Spleen (tissue), 7 donors: ENCODE measurements around the gene LNX1.

Experiments used
- CTCF ChIP-seq, 11 experiments: fragments of 200-600 bp in 7 of 11; fragments of 450-650 bp in 4 of 11; sonication (generic) in 4 of 11; IDR thresholded peaks in 8 of 11; conservative IDR thresholded peaks in 3 of 11; 1 replicate in 7 of 11; 2 replicates in 4 of 11; pipeline versions ENCODE4 v1.4.0 to v1.8.0; 2016 to 2021; ENCODE audit warnings: antibody characterized with exemption in 11 of 11, inconsistent platforms in 4 of 11, mild to moderate bottlenecking in 1 of 11
- POLR2A ChIP-seq, 3 donors: fragments of 450-650 bp; IDR thresholded peaks; one replicate each; pipeline ENCODE4 v1.5.1; 2017; ENCODE audit warnings: antibody characterized with exemption in 3 of 3, mild to moderate bottlenecking in 1 of 3
- POLR2AphosphoS5 ChIP-seq, 3 donors: sonication (generic); formaldehyde crosslinking; IDR thresholded peaks; one replicate each; pipeline ENCODE4 v1.5.1; 2017; ENCODE audit warnings: antibody characterized with exemption in 3 of 3
- donor health status: DM: no; HTN: no; CAD: no; lungs with moderate emphysema.
- donor health status: DM: no; HTN: no; CAD: no.
- donor health status: DM: no; HTN: no; CAD: no.

DNA sequence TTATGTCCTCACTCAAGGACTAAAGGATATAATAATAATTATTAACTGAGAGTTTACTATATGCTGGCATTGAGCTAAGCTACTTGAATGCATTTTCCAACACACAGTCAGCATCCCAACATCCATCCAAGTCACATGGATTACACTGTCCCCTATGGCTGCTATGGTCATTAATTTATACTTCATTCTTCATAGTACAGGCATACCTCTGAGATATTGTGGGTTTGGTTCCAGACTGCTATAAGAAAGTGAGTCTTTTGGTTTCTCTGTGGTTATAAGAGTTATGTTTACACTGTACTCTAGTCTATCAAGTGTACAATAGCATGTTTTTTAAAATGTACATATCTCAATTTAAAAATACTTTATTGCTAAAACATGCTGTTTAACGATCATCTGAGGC is 89.2 kb downstream of the LNX1 start:
- TF ChIP-seq CTCF (IDR thresholded peaks at IDR 0.05 in 8 of 11, conservative IDR thresholded peaks at IDR 0.05 in 3 of 11) (no peak), POLR2A (IDR thresholded peaks at IDR 0.05) (no peak), POLR2AphosphoS5 (IDR thresholded peaks at IDR 0.05) (no peak)
